ENCODE results near the gene NPEPPS. TPM values are rescaled to one million over a fixed set of nuclear protein-coding genes. Genes with fewer than 3 reads are reported as not detected.

The NPEPPS gene
- total RNA-seq, 1 donor from 2014 or later = 121 TPM

GRCh38 chr17:47634870-47635269 is 104.0 kb downstream of the NPEPPS start:
- Mint-ChIP-seq H3K27ac (no peak overlapping the region), H3K4me1 (no peaks in the 10 kb centered on the region), H3K36me3 (peaks cover 10% of the 10 kb centered on the region), H3K27me3 (ENCODE audit: insufficient read depth, low read depth) (no peaks in the 10 kb centered on the region), H3K9me3 (no peaks in the 10 kb centered on the region), H3K4me3 (no peak overlapping the region)
- H3K4me2 ChIP-seq = no peak overlapping the region
- H3K4me3 ChIP-seq = no peak overlapping the region
- H4K20me1 ChIP-seq (ENCODE audit: low read depth) = no peaks in the 10 kb centered on the region
- H2AFZ ChIP-seq (replicated peaks) = no peak overlapping the region
- H3K27me3 ChIP-seq = no peaks in the 10 kb centered on the region
- H3K27ac ChIP-seq = no peak overlapping the region
- no peaks in the 10 kb centered on the region for H3K79me2 ChIP-seq (ENCODE audit: low read depth)
- no peaks in the 10 kb centered on the region for H3K4me1 ChIP-seq
- TF ChIP-seq CTCF (IDR thresholded peaks at IDR 0.05) = no peak
- no peak for TF ChIP-seq EZH2 (IDR thresholded peaks at IDR 0.05)
- TF ChIP-seq EZH2phosphoT487 (IDR thresholded peaks at IDR 0.05) = no peak
- no peaks in the 10 kb centered on the region for H3K9me3 ChIP-seq (ENCODE audit: low read depth)
- DNase-seq (ENCODE audit: low spot score) = no peak
- H3K36me3 ChIP-seq = no peaks in the 10 kb centered on the region
- no peak overlapping the region for H3K9ac ChIP-seq
- H3F3A ChIP-seq (ENCODE audit: low read depth) = no peaks in the 10 kb centered on the region

GRCh38 chr17:47635734-47636133 is 104.8 kb downstream of the NPEPPS start:
- Histone ChIP-seq H4K20me1 (ENCODE audit: low read depth) (no peaks in the 10 kb centered on the region), H3K4me2 (no peak overlapping the region), H3K27me3 (no peaks in the 10 kb centered on the region), H3K79me2 (ENCODE audit: low read depth) (no peaks in the 10 kb centered on the region), H3K27ac (no peak overlapping the region), H3K9ac (no peak overlapping the region), H3F3A (ENCODE audit: low read depth) (no peaks in the 10 kb centered on the region), H2AFZ (replicated peaks) (no peak overlapping the region), H3K4me1 (no peaks in the 10 kb centered on the region), H3K36me3 (no peaks in the 10 kb centered on the region), H3K9me3 (ENCODE audit: low read depth) (no peaks in the 10 kb centered on the region), H3K4me3 (no peak overlapping the region)
- no peaks in the 10 kb centered on the region for H3K9me3 Mint-ChIP-seq
- H3K36me3 Mint-ChIP-seq = peaks cover 10% of the 10 kb centered on the region
- H3K27ac Mint-ChIP-seq = no peak overlapping the region
- no peaks in the 10 kb centered on the region for H3K4me1 Mint-ChIP-seq
- no peak overlapping the region for H3K4me3 Mint-ChIP-seq
- TF ChIP-seq CTCF (IDR thresholded peaks at IDR 0.05) (no peak), EZH2 (IDR thresholded peaks at IDR 0.05) (no peak), EZH2phosphoT487 (IDR thresholded peaks at IDR 0.05) (no peak)
- no peaks in the 10 kb centered on the region for H3K27me3 Mint-ChIP-seq (ENCODE audit: insufficient read depth, low read depth)
- DNase-seq (ENCODE audit: low spot score) = no peak

GRCh38 chr17:47636273-47637030 is 105.5 kb downstream of the NPEPPS start:
- Histone ChIP-seq H3K27ac (no peak overlapping the region), H4K20me1 (ENCODE audit: low read depth) (no peaks in the 10 kb centered on the region), H3F3A (ENCODE audit: low read depth) (no peaks in the 10 kb centered on the region), H3K36me3 (no peaks in the 10 kb centered on the region), H3K4me2 (no peak overlapping the region), H2AFZ (replicated peaks) (no peak overlapping the region), H3K4me1 (no peaks in the 10 kb centered on the region), H3K79me2 (ENCODE audit: low read depth) (no peaks in the 10 kb centered on the region), H3K4me3 (no peak overlapping the region), H3K9ac (no peak overlapping the region), H3K9me3 (ENCODE audit: low read depth) (no peaks in the 10 kb centered on the region), H3K27me3 (no peaks in the 10 kb centered on the region)
- Mint-ChIP-seq H3K4me3 (no peak overlapping the region), H3K27ac (no peak overlapping the region), H3K4me1 (no peaks in the 10 kb centered on the region), H3K9me3 (no peaks in the 10 kb centered on the region), H3K27me3 (ENCODE audit: insufficient read depth, low read depth) (no peaks in the 10 kb centered on the region), H3K36me3 (peaks cover 8% of the 10 kb centered on the region)
- TF ChIP-seq EZH2 (IDR thresholded peaks at IDR 0.05) (no peak), CTCF (IDR thresholded peaks at IDR 0.05) (no peak), EZH2phosphoT487 (IDR thresholded peaks at IDR 0.05) (no peak)
- DNase-seq (ENCODE audit: low spot score) = no peak

Measured in neural progenitor cell (in vitro differentiated cells).